ENCODE measurements around the gene PDE6G.

PDE6G gene

DNA sequence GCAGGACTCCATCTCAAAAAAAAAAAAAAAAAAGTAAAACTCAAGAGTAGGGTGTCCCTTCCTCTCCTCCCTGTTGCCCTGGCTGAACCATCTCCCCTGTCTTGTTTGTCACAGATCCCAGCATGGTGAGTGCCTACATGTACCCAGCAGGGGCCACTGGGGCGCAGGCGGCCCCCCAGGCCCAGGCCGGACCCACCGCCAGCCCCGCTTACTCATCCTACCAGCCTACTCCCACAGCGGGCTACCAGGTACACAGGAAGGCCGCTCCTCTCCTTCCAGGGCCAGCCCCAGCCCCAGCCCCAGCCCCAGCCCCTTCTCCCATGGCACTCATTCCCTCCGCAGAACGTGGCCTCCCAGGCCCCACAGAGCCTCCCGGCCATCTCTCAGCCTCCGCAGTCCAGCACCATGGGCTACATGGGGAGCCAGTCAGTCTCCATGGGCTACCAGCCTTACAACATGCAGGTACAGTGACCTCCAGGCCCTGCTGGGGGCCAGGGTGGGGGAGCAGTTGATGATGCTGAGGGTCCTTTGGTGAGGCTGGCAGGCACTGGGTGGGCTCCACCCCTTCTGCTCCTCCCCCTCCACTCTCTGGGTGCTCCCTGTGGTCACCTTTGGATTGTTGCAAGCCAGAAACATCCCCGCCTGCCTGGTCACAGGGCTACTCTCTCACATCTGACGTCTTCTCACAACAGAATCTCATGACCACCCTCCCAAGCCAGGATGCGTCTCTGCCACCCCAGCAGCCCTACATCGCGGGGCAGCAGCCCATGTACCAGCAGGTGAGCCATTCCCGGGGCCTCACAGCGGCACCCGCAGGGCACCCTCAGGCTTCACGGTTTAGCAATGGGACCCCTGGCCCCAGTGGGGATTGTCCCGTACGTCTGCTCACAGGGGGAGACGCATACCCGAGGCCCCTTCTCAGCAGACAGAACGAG, 44.3 kb upstream of the PDE6G start:
- TF ChIP-seq, protein P1, sequence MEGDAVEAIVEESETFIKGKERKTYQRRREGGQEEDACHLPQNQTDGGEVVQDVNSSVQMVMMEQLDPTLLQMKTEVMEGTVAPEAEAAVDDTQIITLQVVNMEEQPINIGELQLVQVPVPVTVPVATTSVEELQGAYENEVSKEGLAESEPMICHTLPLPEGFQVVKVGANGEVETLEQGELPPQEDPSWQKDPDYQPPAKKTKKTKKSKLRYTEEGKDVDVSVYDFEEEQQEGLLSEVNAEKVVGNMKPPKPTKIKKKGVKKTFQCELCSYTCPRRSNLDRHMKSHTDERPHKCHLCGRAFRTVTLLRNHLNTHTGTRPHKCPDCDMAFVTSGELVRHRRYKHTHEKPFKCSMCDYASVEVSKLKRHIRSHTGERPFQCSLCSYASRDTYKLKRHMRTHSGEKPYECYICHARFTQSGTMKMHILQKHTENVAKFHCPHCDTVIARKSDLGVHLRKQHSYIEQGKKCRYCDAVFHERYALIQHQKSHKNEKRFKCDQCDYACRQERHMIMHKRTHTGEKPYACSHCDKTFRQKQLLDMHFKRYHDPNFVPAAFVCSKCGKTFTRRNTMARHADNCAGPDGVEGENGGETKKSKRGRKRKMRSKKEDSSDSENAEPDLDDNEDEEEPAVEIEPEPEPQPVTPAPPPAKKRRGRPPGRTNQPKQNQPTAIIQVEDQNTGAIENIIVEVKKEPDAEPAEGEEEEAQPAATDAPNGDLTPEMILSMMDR (IDR thresholded peaks at IDR 0.05; ENCODE audit: insufficient read depth, low read depth, low read length, missing control alignments), result no peak
- no peak for DNase-seq (ENCODE audit: low read depth)
- H3K4me3 ChIP-seq (ENCODE audit: low read depth, low read length), result no peak overlapping the region

DNA sequence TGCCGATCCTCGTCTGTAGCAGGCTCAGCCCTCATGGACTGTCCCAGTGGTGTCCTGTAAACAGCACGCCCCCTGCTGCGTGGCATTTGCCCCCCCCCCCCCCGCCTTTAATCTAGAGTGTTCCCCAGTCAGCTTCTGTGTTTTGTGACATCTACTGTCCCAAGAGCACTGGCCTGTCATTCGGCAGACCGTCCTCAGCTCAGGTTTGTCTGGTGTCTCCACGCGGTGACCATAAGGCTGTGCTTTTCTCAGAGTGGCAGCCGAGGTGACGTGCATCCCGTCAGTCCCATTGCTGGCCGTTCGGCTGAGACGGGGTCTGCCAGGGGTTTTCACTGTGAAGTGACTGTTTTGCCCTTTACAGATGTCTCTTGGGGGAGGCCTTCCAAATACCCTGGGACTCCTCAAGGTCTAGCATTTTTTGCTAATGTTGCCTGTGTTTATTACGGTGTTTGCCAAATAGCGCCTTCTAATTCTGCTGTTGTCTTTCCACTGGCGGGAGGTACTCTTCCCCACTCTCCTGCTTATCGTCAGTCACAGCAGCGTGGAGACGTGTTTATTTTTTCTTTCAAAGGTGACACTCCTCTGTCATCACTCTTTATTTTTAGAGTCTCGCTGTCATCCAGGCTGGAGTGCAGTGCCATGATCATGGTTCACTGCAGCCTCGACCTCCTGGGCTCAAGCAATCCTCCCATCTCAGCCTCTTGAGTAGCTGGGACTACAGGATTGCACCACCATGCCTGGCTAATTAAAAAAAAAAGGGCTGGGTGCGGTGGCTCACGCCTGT, 41.1 kb upstream of the PDE6G start:
- TF ChIP-seq, protein P1 (IDR thresholded peaks at IDR 0.05; ENCODE audit: insufficient read depth, low read depth, low read length, missing control alignments), result no peak
- no peak for DNase-seq (ENCODE audit: low read depth)
- no peak overlapping the region for H3K4me3 ChIP-seq (ENCODE audit: low read depth, low read length)

DNA sequence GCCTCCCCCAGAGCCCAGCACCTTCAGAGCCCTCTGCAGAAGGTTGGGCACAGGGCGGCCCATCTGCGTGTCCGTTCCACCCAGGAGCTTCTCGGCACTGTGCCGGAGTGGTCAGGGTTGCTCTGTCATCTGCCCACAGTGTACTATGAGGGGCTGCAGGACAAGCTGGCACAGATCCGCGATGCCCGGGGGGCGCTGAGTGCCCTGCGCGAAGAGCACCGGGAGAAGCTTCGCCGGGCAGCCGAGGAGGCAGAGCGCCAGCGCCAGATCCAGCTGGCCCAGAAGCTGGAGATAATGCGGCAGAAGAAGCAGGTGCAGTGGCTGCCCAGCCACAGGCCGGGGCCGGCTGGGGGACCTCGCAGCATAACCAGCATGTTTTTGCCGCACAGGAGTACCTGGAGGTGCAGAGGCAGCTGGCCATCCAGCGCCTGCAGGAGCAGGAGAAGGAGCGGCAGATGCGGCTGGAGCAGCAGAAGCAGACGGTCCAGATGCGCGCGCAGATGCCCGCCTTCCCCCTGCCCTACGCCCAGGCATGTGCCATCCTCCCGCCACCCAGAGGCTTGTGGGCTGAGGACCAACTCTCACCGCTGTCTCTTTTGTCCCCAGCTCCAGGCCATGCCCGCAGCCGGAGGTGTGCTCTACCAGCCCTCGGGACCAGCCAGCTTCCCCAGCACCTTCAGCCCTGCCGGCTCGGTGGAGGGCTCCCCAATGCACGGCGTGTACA, 40.0 kb upstream of the PDE6G start:
- DNase-seq (ENCODE audit: low read depth), result no peak
- TF ChIP-seq, protein P1 (IDR thresholded peaks at IDR 0.05; ENCODE audit: insufficient read depth, low read depth, low read length, missing control alignments), result no peak
- no peak overlapping the region for H3K4me3 ChIP-seq (ENCODE audit: low read depth, low read length)

DNA sequence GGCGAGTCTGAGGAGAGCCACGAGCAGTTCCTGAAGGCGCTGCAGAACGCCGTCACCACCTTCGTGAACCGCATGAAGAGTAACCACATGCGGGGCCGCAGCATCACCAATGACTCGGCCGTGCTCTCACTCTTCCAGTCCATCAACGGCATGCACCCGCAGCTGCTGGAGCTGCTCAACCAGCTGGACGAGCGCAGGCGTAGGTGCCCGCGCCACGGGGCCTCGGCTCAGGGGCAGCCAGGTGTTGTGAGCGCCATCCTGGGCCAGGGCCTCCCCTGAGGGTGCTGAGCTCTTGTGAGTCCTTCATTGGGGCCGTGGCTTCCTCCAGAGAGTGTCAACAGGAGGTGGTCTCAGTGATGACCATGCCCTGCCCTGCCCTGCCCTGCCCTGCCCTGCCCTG, 39.5 kb upstream of the PDE6G start:
- H3K4me3 ChIP-seq (ENCODE audit: low read depth, low read length), result no peak overlapping the region
- TF ChIP-seq, protein P1 (IDR thresholded peaks at IDR 0.05; ENCODE audit: insufficient read depth, low read depth, low read length, missing control alignments), result no peak
- DNase-seq (ENCODE audit: low read depth), result no peak

DNA sequence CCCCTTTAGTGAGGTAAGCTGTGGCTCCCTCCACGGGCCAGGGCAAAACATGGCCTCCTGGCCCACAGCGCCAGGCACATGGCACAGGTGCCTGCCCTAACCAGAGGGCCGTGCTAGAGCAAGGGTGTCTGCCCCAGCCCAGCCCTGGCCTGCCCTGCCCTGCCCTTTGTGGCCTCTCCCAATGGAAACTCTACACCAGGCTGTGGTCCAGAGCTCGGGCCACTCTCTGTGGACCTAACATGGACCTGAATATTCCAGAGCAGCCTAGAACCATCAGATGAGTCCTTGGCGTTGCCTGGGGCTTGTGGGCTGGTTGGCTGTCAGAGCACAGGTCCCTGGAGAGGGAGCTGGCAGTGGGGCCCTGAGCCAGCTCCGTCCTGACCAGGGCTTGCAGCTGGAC, 38.9 kb upstream of the PDE6G start:
- TF ChIP-seq, protein P1 (IDR thresholded peaks at IDR 0.05; ENCODE audit: insufficient read depth, low read depth, low read length, missing control alignments), result no peak
- H3K4me3 ChIP-seq (ENCODE audit: low read depth, low read length), result no peak overlapping the region
- DNase-seq (ENCODE audit: low read depth), result no peak

DNA sequence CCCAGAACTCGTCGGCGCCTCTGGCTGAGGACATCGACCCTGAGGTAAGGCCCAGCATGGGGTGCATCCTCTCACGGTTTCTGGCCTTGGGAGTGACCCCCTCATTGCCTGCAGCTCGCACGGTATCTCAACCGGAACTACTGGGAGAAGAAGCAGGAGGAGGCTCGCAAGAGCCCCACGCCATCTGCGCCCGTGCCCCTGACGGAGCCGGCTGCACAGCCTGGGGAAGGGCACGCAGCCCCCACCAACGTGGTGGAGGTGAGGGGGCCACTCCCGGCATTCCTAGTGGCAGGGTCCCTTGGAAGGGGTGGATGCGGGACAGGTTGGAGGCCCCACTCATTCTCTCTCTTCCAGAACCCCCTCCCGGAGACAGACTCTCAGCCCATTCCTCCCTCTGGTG, 38.5 kb upstream of the PDE6G start:
- DNase-seq (ENCODE audit: low read depth), result no peak
- TF ChIP-seq, protein P1 (IDR thresholded peaks at IDR 0.05; ENCODE audit: insufficient read depth, low read depth, low read length, missing control alignments), result no peak
- H3K4me3 ChIP-seq (ENCODE audit: low read depth, low read length), result no peak overlapping the region

Measured in GM12865 (cell line).